IMR-90 (cell line): ENCODE data around the gene MYO10. TPM values are rescaled to one million over a fixed set of nuclear protein-coding genes. Genes with fewer than 3 reads are reported as not detected.
A peak's percentile ranks its signal among the peaks of the same experiment; 100 is the strongest.

Experiments used
- ATAC-seq: fragments of 200-7000 bp; cut with Tn5 transposase; 2 replicates; pipeline ENCODE4 v1.9.1; 2020; ENCODE audit warnings: low read depth, mild to moderate bottlenecking, moderate library complexity
- BruUV-seq: library from RNA; stranded (reverse); fragments of 400-500 nt; replicated peaks from 2 replicates; lab custom pipeline; 2021; lab: Mats Ljungman, UMichigan
- CTCF ChIA-PET: fragments of 300-600 bp; formaldehyde crosslinking; extraction: SDS; loops from one replicate; lab custom pipeline; 2021; ENCODE audit warnings: antibody characterized with exemption; lab: Yijun Ruan, JAX
- POLR2A ChIA-PET: fragments of 300-600 bp; sonication (Branson Sonifier 250); formaldehyde crosslinking; loops from one replicate; lab custom pipeline; 2022; ENCODE audit warnings: antibody characterized with exemption; ENCODE audit not compliant: unreplicated experiment; lab: Charles Lee
- DNase-seq: peaks from one replicate; pipeline ENCODE4 v3.0.0; 2013
- H2AFZ ChIP-seq: replicated peaks from 2 replicates; pipeline ENCODE3; 2013; ENCODE audit warnings: low read length, mild to moderate bottlenecking; ENCODE audit not compliant: poor library complexity
- H2AK5ac ChIP-seq: 2 replicates; pipeline ENCODE4 v1.6.1; 2013; ENCODE audit warnings: low read depth, low read length, inconsistent platforms
- H2AK9ac ChIP-seq: replicated peaks from 2 replicates; pipeline ENCODE3; 2013; ENCODE audit warnings: mild to moderate bottlenecking, low read depth, low read length, moderate library complexity; ENCODE audit not compliant: poor library complexity
- H2BK120ac ChIP-seq: 2 replicates; pipeline ENCODE4 v1.6.1; 2013; ENCODE audit warnings: low read depth, low read length, inconsistent platforms
- H2BK15ac ChIP-seq: 3 replicates; pipeline ENCODE4 v1.6.1; 2013; ENCODE audit warnings: low read depth, low read length, inconsistent platforms
- H2BK20ac ChIP-seq: 2 replicates; pipeline ENCODE4 v1.6.1; 2013; ENCODE audit warnings: low read depth, mild to moderate bottlenecking, inconsistent platforms, low read length, moderate library complexity
- H2BK5ac ChIP-seq: 2 replicates; pipeline ENCODE4 v1.6.1; 2013; ENCODE audit warnings: mild to moderate bottlenecking, low read depth, low read length, inconsistent platforms; ENCODE audit not compliant: poor library complexity, severe bottlenecking
- H3K14ac ChIP-seq: replicated peaks from 2 replicates; pipeline ENCODE4 v1.6.1; 2013; ENCODE audit warnings: low read depth, low read length, inconsistent platforms
- H3K18ac ChIP-seq: 2 replicates; pipeline ENCODE4 v1.6.1; 2013; ENCODE audit warnings: low read depth, low read length, control low read depth
- H3K23ac ChIP-seq: 2 replicates; pipeline ENCODE4 v1.6.1; 2013; ENCODE audit warnings: low read depth, low read length, inconsistent platforms
- H3K27ac ChIP-seq: 2 replicates; pipeline ENCODE4 v1.5.1; 2013; ENCODE audit warnings: mild to moderate bottlenecking, control low read depth, low read length; ENCODE audit not compliant: insufficient read depth
- H3K27me3 ChIP-seq: 2 replicates; pipeline ENCODE4 v1.6.1; 2013; ENCODE audit warnings: low read length; ENCODE audit not compliant: control insufficient read depth, insufficient read depth
- H3K36me3 ChIP-seq: 2 replicates; pipeline ENCODE4 v1.6.1; 2013; ENCODE audit warnings: low read length, mixed read lengths; ENCODE audit not compliant: control insufficient read depth, insufficient read depth
- H3K4ac ChIP-seq: 2 replicates; pipeline ENCODE4 v1.6.1; 2013; ENCODE audit warnings: low read depth, low read length, inconsistent platforms
- H3K4me1 ChIP-seq: 2 replicates; pipeline ENCODE4 v1.6.1; 2013; ENCODE audit warnings: low read length, mixed read lengths; ENCODE audit not compliant: control insufficient read depth, insufficient read depth
- H3K4me2 ChIP-seq: 2 replicates; pipeline ENCODE4 v1.6.1; 2013; ENCODE audit warnings: low read depth, mild to moderate bottlenecking, control low read depth, low read length, moderate library complexity
- H3K4me3 ChIP-seq: 2 replicates; pipeline ENCODE4 v1.5.1; 2013; ENCODE audit warnings: low read depth, mild to moderate bottlenecking, control low read depth, low read length, moderate library complexity; ENCODE audit not compliant: insufficient read depth
- H3K56ac ChIP-seq: 2 replicates; pipeline ENCODE4 v1.6.1; 2013; ENCODE audit warnings: low read length, inconsistent platforms; ENCODE audit not compliant: insufficient read depth; ENCODE audit errors: extremely low read depth
- H3K79me1 ChIP-seq, 2 experiments: 2 replicates each; pipeline ENCODE4 v1.6.1; 2013; ENCODE audit warnings: low read length in 2 of 2, inconsistent platforms in 1 of 2, low read depth in 1 of 2
- H3K9ac ChIP-seq: 2 replicates; pipeline ENCODE4 v1.6.1; 2013; ENCODE audit warnings: low read depth, low read length, control low read depth
- H3K9me1 ChIP-seq: 2 replicates; pipeline ENCODE4 v1.6.1; 2013; ENCODE audit warnings: low read length, inconsistent platforms; ENCODE audit not compliant: insufficient read depth
- H3K9me3 ChIP-seq: 2 replicates; pipeline ENCODE4 v1.6.1; 2013; ENCODE audit warnings: low read length; ENCODE audit not compliant: control insufficient read depth, insufficient read depth
- H4K20me1 ChIP-seq: 2 replicates; pipeline ENCODE4 v1.6.1; 2013; ENCODE audit warnings: low read length, inconsistent platforms; ENCODE audit not compliant: insufficient read depth
- H4K5ac ChIP-seq: 2 replicates; pipeline ENCODE4 v1.6.1; 2013; ENCODE audit warnings: mild to moderate bottlenecking, low read depth, low read length, control low read depth
- H4K8ac ChIP-seq, 2 experiments: 2 replicates each; pipeline ENCODE4 v1.6.1; 2013; ENCODE audit warnings: low read depth in 2 of 2, low read length in 2 of 2, control low read depth in 1 of 2, inconsistent platforms in 1 of 2
- H4K91ac ChIP-seq: 2 replicates; pipeline ENCODE4 v1.6.1; 2013; ENCODE audit warnings: low read depth, low read length, inconsistent platforms; ENCODE audit not compliant: insufficient read depth
- BHLHE40 ChIP-seq: fragments of 150-350 bp; IDR thresholded peaks from 2 replicates; pipeline ENCODE4 v1.6.1; 2016; ENCODE audit warnings: mild to moderate bottlenecking, low read depth, low read length
- MAFK ChIP-seq: IDR thresholded peaks from 2 replicates; pipeline ENCODE4 v1.6.1; 2012; ENCODE audit warnings: low read depth, low read length, improper control_type of control experiment
- POLR2A ChIP-seq: IDR thresholded peaks from 2 replicates; pipeline ENCODE4 v1.6.1; 2012; ENCODE audit warnings: mild to moderate bottlenecking, low read depth, low read length
- RAD21 ChIP-seq: IDR thresholded peaks from 2 replicates; pipeline ENCODE4 v1.6.1; 2012; ENCODE audit warnings: low read length, improper control_type of control experiment
- RCOR1 ChIP-seq: IDR thresholded peaks from 2 replicates; pipeline ENCODE4 v1.6.1; 2012; ENCODE audit warnings: mild to moderate bottlenecking, low read length, improper control_type of control experiment; ENCODE audit not compliant: insufficient replicate concordance
- WGBS, 2 experiments: methylation state at CpG; one replicate each; pipeline versions ENCODE4 v1.1.5 to v1.1.7; 2013; ENCODE audit warnings: missing lambda C conversion rate in 2 of 2; ENCODE audit not compliant: insufficient read length in 1 of 2; ENCODE audit errors: extremely low coverage in 2 of 2; 5-methylcytosine and 5-hydroxymethylcytosine counted together
- dilution Hi-C: fragments of 300-500 bp; cut with HindIII; formaldehyde crosslinking; loops from one replicate; pipeline ENCODE4 v1.14.3; 2018; ENCODE audit warnings: low sequenced_read_pairs; ENCODE audit not compliant: unreplicated experiment
- in situ Hi-C: fragments of 300-500 bp; cut with MboI; formaldehyde crosslinking; loops from 3 replicates; pipeline ENCODE4 v1.14.3; 2019; ENCODE audit warnings: low sequenced_read_pairs, inconsistent platforms, mixed read lengths
- intact Hi-C: fragments of 100-400 bp; cut with micrococcal nuclease; formaldehyde crosslinking; loops from 2 replicates; pipeline ENCODE4 v1.10.0; 2022
- polyA plus RNA-seq, 3 experiments: library from polyadenylated mRNA; depleted of rRNA; stranded (reverse); fragments of >200 nt; gene quantifications; 2 replicates each; pipeline ENCODE4 v1.2.3, GENCODE V29; 2012; ENCODE audit warnings: low replicate concordance in 1 of 3
- total RNA-seq: library from RNA; depleted of rRNA; stranded (reverse); fragments of >200 nt; gene quantifications from 2 replicates; pipeline ENCODE4 v1.2.3, GENCODE V29; 2012

The MYO10 gene
- total and polyA plus RNA-seq, 2 of the 4 experiments (the other 2 are of a cell fraction) = 39.9 to 115 TPM

DNA sequence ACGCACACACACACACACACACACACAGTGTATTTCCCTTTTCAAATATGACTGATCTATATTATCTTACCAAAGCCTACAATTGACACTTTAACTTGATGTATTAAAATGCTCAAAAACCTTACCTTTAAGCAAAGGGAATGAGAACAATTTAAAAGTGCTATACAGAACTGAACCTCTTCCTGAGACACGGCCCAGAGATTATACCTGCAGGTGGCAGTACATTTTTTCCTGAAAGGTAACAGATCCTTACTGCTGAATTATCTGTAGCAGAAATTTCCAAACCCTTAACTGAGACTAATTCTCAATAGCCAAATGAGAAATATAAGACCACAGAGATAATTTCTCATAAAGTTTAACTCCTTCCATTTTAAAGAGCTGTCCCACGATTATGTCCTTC lies 91.1 kb downstream of the MYO10 start:
- TF ChIP-seq RCOR1 (no peak), POLR2A (no peak), BHLHE40 (no peak), MAFK (no peak), RAD21 (no peak)
- Histone ChIP-seq H3K36me3 (peaks cover 21% of the 10 kb centered on the region), H2BK5ac (peak overlapping the region; percentile 26), H3K79me1 (peaks cover 8 to 70% of the 10 kb centered on the region in 2 experiments; a peak in 3 of 4 replicates), H2BK20ac (no peak overlapping the region), H3K23ac (no peak overlapping the region), H3K9ac (no peak overlapping the region), H4K5ac (no peak overlapping the region), H3K4me2 (no peak overlapping the region), H3K27me3 (no peaks in the 10 kb centered on the region), H2AFZ (no peak overlapping the region), H2BK120ac (no peak overlapping the region), H3K4me1 (peaks cover 7% of the 10 kb centered on the region), H4K8ac (no peak overlapping the region), H4K91ac (no peak overlapping the region), H2AK9ac (no peak overlapping the region), H3K27ac (no peak overlapping the region), H3K56ac (no peak overlapping the region), H3K9me1 (peaks cover 17% of the 10 kb centered on the region), H4K20me1 (peaks cover 98% of the 10 kb centered on the region), H3K9me3 (no peaks in the 10 kb centered on the region), H3K4me3 (no peak overlapping the region), H3K14ac (no peak overlapping the region), H2AK5ac (no peak overlapping the region), H3K18ac (no peak overlapping the region), H3K4ac (no peak overlapping the region), H2BK15ac (no peak overlapping the region)
- WGBS, 2 experiments = no CpG with 5 or more reads among the region's 3 CpGs
- no peak for ATAC-seq
- no peak for DNase-seq
- BruUV-seq = no TSS peak
- ChIA-PET POLR2A (no interaction called here), CTCF (no interaction called here)
- intact Hi-C loops = no loop called here
- in situ Hi-C loops = no loop called here
- dilution Hi-C loops = no loop called here
